HCT116 (cell line): ENCODE results near the gene ABL2. TPM values are rescaled to one million over a fixed set of nuclear protein-coding genes. Genes with fewer than 3 reads are reported as not detected.

Source experiments
- ATAC-seq: fragments of 200-7000 bp; cut with Tn5 transposase; 2 replicates; pipeline ENCODE4 v1.9.1; 2020; ENCODE audit warnings: mild to moderate bottlenecking, moderate library complexity
- BruUV-seq: library from RNA; stranded (reverse); fragments of 400-500 nt; replicated peaks from 2 replicates; lab custom pipeline; 2021; lab: Mats Ljungman, UMichigan
- CTCF ChIA-PET: fragments of 300-600 bp; sonication (Branson Sonifier 250); formaldehyde crosslinking; loops from one replicate; lab custom pipeline; 2021; ENCODE audit warnings: antibody characterized with exemption; lab: Charles Lee
- POLR2A ChIA-PET: fragments of 300-600, 350-600 bp; sonication (Branson Sonifier 250); formaldehyde crosslinking; loops from one replicate; lab custom pipeline; 2021; ENCODE audit warnings: antibody characterized with exemption; lab: Charles Lee
- RAD21 ChIA-PET, 2 experiments: fragments of 300-600 bp; sonication (Branson Sonifier 250); formaldehyde crosslinking; loops; one replicate each; lab custom pipeline; 2023; ENCODE audit warnings: low total read pairs in 2 of 2; ENCODE audit not compliant: uncharacterized antibody in 2 of 2, unreplicated experiment in 2 of 2, low non-redundant PET in 1 of 2; lab: Charles Lee
- DNase-seq: peaks from one replicate; pipeline ENCODE4 v3.0.0-alpha.2; 2010; ENCODE audit warnings: low read depth, low spot score
- H2AFZ ChIP-seq: fragments of 200-600 bp; shearing (Covaris generic), sonication (generic); 2 replicates; pipeline ENCODE4 v1.6.1; 2017; ENCODE audit warnings: low read depth, mixed run types, mixed read lengths, antibody characterized with exemption, low read length; ENCODE audit not compliant: poor library complexity, severe bottlenecking
- H3K27ac ChIP-seq: 2 replicates; pipeline ENCODE4 v1.5.1; 2012; ENCODE audit warnings: low read depth, low read length
- H3K27me3 ChIP-seq: fragments of 200-600 bp; sonication (generic); 2 replicates; pipeline ENCODE4 v1.6.1; 2016; ENCODE audit warnings: mixed run types, low read length, mixed read lengths; ENCODE audit not compliant: insufficient read depth
- H3K36me3 ChIP-seq, 2 experiments: fragments of 200-500 bp in 1 of 2; fragments of 200-600 bp in 1 of 2; sonication (Bioruptor generic) in 1 of 2; sonication (generic) in 1 of 2; 2 replicates each; pipeline versions ENCODE4 v1.5.1 to v1.6.1; 2014 to 2016; ENCODE audit warnings: low read length in 2 of 2, inconsistent platforms in 1 of 2, mixed read lengths in 1 of 2, mixed run types in 1 of 2; ENCODE audit not compliant: insufficient read depth in 2 of 2, control insufficient read depth in 1 of 2
- H3K4me1 ChIP-seq, 2 experiments: fragments of 200-600 bp in 1 of 2; sonication (generic) in 1 of 2; 2 replicates each; pipeline versions ENCODE4 v1.5.1 to v1.6.1; 2012 to 2017; ENCODE audit warnings: low read length in 2 of 2, inconsistent platforms in 1 of 2, mild to moderate bottlenecking in 1 of 2, mixed read lengths in 1 of 2, mixed run types in 1 of 2, moderate library complexity in 1 of 2; ENCODE audit not compliant: insufficient read depth in 2 of 2, control insufficient read depth in 1 of 2
- H3K4me2 ChIP-seq: fragments of 200-600 bp; sonication (generic); 2 replicates; pipeline ENCODE4 v1.6.1; 2017; ENCODE audit warnings: mixed run types, low read length, mixed read lengths
- H3K4me3 ChIP-seq, 2 experiments: fragments of 200-600 bp in 1 of 2; sonication (generic) in 1 of 2; replicated peaks in 1 of 2; 2 replicates each; pipeline ENCODE4 v1.5.1; 2011 to 2016; ENCODE audit warnings: low read length in 2 of 2, control low read depth in 1 of 2, low read depth in 1 of 2, mild to moderate bottlenecking in 1 of 2, mixed read lengths in 1 of 2, mixed run types in 1 of 2
- H3K79me2 ChIP-seq: fragments of 200-600 bp; sonication (generic); 2 replicates; pipeline ENCODE4 v1.6.1; 2017; ENCODE audit warnings: mild to moderate bottlenecking, mixed run types, low read length, moderate library complexity, mixed read lengths; ENCODE audit not compliant: insufficient read depth
- H3K9ac ChIP-seq: fragments of 200-600 bp; sonication (generic); 2 replicates; pipeline ENCODE4 v1.6.1; 2016; ENCODE audit warnings: low read length, mixed read lengths
- H3K9me2 ChIP-seq: fragments of 200-600 bp; sonication (generic), shearing (Covaris generic); 2 replicates; pipeline ENCODE4 v1.6.1; 2017; ENCODE audit warnings: mixed run types, mild to moderate bottlenecking, moderate library complexity; ENCODE audit not compliant: insufficient read depth
- H3K9me3 ChIP-seq, 2 experiments: fragments of 200-500 bp in 1 of 2; fragments of 200-600 bp in 1 of 2; sonication (Bioruptor generic) in 1 of 2; sonication (generic) in 1 of 2; 2 replicates each; pipeline ENCODE4 v1.6.1; 2014 to 2017; ENCODE audit warnings: low read length in 2 of 2, mixed read lengths in 2 of 2, inconsistent platforms in 1 of 2, low read depth in 1 of 2, mild to moderate bottlenecking in 1 of 2, mixed run types in 1 of 2, moderate library complexity in 1 of 2; ENCODE audit not compliant: control insufficient read depth in 1 of 2, insufficient read depth in 1 of 2
- H4K20me1 ChIP-seq: fragments of 200-600 bp; sonication (generic), shearing (Covaris generic); 2 replicates; pipeline ENCODE4 v1.6.1; 2017; ENCODE audit warnings: mixed run types, mild to moderate bottlenecking, moderate library complexity; ENCODE audit not compliant: insufficient read depth
- ATF3 ChIP-seq: IDR thresholded peaks from 2 replicates; pipeline ENCODE4 v1.6.1; 2012
- CBX3 ChIP-seq: IDR thresholded peaks from 2 replicates; pipeline ENCODE4 v1.6.1; 2012; ENCODE audit warnings: low read depth
- CEBPB ChIP-seq: IDR thresholded peaks from 2 replicates; pipeline ENCODE4 v1.6.1; 2012; ENCODE audit warnings: low read depth
- CTCF ChIP-seq, 3 experiments: fragments of 200-600 bp in 1 of 3; sonication (generic) in 1 of 3; IDR thresholded peaks in 2 of 3; conservative IDR thresholded peaks in 1 of 3; 2 replicates each; pipeline ENCODE4 v1.5.1; 2012 to 2017; ENCODE audit warnings: low read depth in 2 of 3, low read length in 2 of 3, antibody characterized with exemption in 1 of 3, borderline replicate concordance in 1 of 3, control low read depth in 1 of 3, mild to moderate bottlenecking in 1 of 3, mixed read lengths in 1 of 3, mixed run types in 1 of 3, moderate library complexity in 1 of 3; ENCODE audit not compliant: insufficient read depth in 1 of 3
- EGR1 ChIP-seq: IDR thresholded peaks from 2 replicates; pipeline ENCODE4 v1.6.1; 2012; ENCODE audit warnings: low read depth
- EZH2 ChIP-seq: fragments of 200-600 bp; sonication (generic); IDR thresholded peaks from 2 replicates; pipeline ENCODE4 v1.6.1; 2017; ENCODE audit warnings: antibody characterized with exemption, mixed run types
- EZH2phosphoT487 ChIP-seq: fragments of 200-600 bp; IDR thresholded peaks from 2 replicates; pipeline ENCODE4 v1.6.1; 2018; ENCODE audit warnings: antibody characterized with exemption, borderline replicate concordance
- FOSL1 ChIP-seq: IDR thresholded peaks from 2 replicates; pipeline ENCODE4 v1.6.1; 2012; ENCODE audit warnings: low read depth
- JUND ChIP-seq: IDR thresholded peaks from 2 replicates; pipeline ENCODE4 v1.6.1; 2012
- MAX ChIP-seq: IDR thresholded peaks from 2 replicates; pipeline ENCODE4 v1.6.1; 2012
- POLR2A ChIP-seq: IDR thresholded peaks from 2 replicates; pipeline ENCODE4 v1.7.0; 2011; ENCODE audit warnings: borderline replicate concordance; ENCODE audit not compliant: insufficient read depth, insufficient read length; ENCODE audit errors: extremely low read depth
- POLR2AphosphoS5 ChIP-seq: IDR thresholded peaks from 2 replicates; pipeline ENCODE4 v1.6.1; 2011; ENCODE audit warnings: mild to moderate bottlenecking, low read depth, low read length, moderate library complexity
- RAD21 ChIP-seq: IDR thresholded peaks from 2 replicates; pipeline ENCODE4 v1.6.1; 2012; ENCODE audit warnings: low read depth, mild to moderate bottlenecking
- SIN3A ChIP-seq: IDR thresholded peaks from 2 replicates; pipeline ENCODE4 v1.6.1; 2012; ENCODE audit warnings: low read depth
- SP1 ChIP-seq: IDR thresholded peaks from 2 replicates; pipeline ENCODE4 v1.6.1; 2012; ENCODE audit warnings: low read depth
- SRF ChIP-seq: IDR thresholded peaks from 2 replicates; pipeline ENCODE4 v1.6.1; 2012; ENCODE audit warnings: low read depth
- TCF7L2 ChIP-seq: IDR thresholded peaks from 2 replicates; pipeline ENCODE4 v1.7.0; 2011; ENCODE audit warnings: borderline replicate concordance, inconsistent platforms; ENCODE audit not compliant: insufficient read depth, insufficient read length; ENCODE audit errors: extremely low read depth
- YY1 ChIP-seq: IDR thresholded peaks from 2 replicates; pipeline ENCODE4 v1.6.1; 2011; ENCODE audit warnings: low read length, low read depth, moderate library complexity, mild to moderate bottlenecking; ENCODE audit not compliant: insufficient replicate concordance; ENCODE audit errors: extremely low read depth
- ZFX ChIP-seq: fragments of 450-650 bp; IDR thresholded peaks from 2 replicates; pipeline ENCODE4 v1.6.1; 2017
- ZNF274 ChIP-seq: fragments of 200-500 bp; sonication (Bioruptor generic); IDR thresholded peaks from 2 replicates; pipeline ENCODE4 v1.6.1; 2014; ENCODE audit warnings: mild to moderate bottlenecking, low read depth, low read length, inconsistent platforms
- intact Hi-C: fragments of 100-400 bp; cut with micrococcal nuclease; formaldehyde crosslinking; loops from 2 replicates; pipeline ENCODE4 v1.10.0; 2022
- total RNA-seq: library from RNA; stranded (reverse); gene quantifications from one replicate; pipeline ENCODE4 v1.2.1, GENCODE V29; 2021; ENCODE audit not compliant: unreplicated experiment

Gene ABL2
- total RNA-seq, 1 experiment from 2014 or later: 22.9 TPM

GRCh38 chr1:179230251-179230650, 774 bp upstream of the ABL2 start:
- peak overlapping the region; percentile 77 for H2AFZ ChIP-seq
- peak overlapping the region; percentile 59 to 75 for H3K4me3 ChIP-seq
- H3K36me3 ChIP-seq: no peaks in the 10 kb centered on the region
- TF ChIP-seq ATF3 (no peak), POLR2AphosphoS5 (no peak), POLR2A (no peak), EZH2phosphoT487 (no peak), EGR1 (no peak), SP1 (0 out of 2 replicates have a peak, but pooled peaks have one; percentile 18), JUND (no peak), CTCF (IDR thresholded peaks at IDR 0.05 in 2 of 3, conservative IDR thresholded peaks at IDR 0.05 in 1 of 3; ENCODE audit: borderline replicate concordance in 1 of 3, insufficient read depth in 1 of 3, low read depth in 2 of 3, low read length in 2 of 3) (no peak), ZNF274 (no peak), FOSL1 (peak; percentile 24; the same call in 1 of the 2 replicates), RAD21 (no peak), YY1 (no peak), SIN3A (no peak), EZH2 (no peak), MAX (no peak), SRF (no peak), TCF7L2 (no peak), CEBPB (no peak), CBX3 (peak; percentile 24; the same call in 1 of the 2 replicates), ZFX (no peak)
- TF ChIP-seq, all 23 proteins: peak for 3
- H3K9me3 ChIP-seq: no peaks in the 10 kb centered on the region
- H3K9ac ChIP-seq: peak overlapping the region; percentile 89
- H3K27me3 ChIP-seq: no peaks in the 10 kb centered on the region
- TSS peak; percentile 57 for BruUV-seq
- ChIA-PET RAD21 (no interaction called here), POLR2A (no interaction called here), CTCF (interaction anchor here (1.1 kb wide), 1 partner anchor 109 kb away, joined by 3 read pairs; no protein-coding TSS in a partner anchor)
- 0 out of 2 replicates have a peak, but pooled peaks have one; percentile 2 for ATAC-seq
- intact Hi-C loops: loop anchor here (5.0 to 10.0 kb wide), 2 partner anchors 103 to 695 kb away; no protein-coding TSS in a partner anchor
- peaks cover 30 to 57% of the 10 kb centered on the region in 2 experiments for H3K4me1 ChIP-seq
- peak overlapping the region; percentile 87 for H3K4me2 ChIP-seq
- H3K27ac ChIP-seq: no peak overlapping the region
- H4K20me1 ChIP-seq: no peaks in the 10 kb centered on the region
- no peaks in the 10 kb centered on the region for H3K9me2 ChIP-seq
- H3K79me2 ChIP-seq: peaks cover 34% of the 10 kb centered on the region
- DNase-seq: no peak
